B cell (primary cell): ENCODE data around the gene CPNE4. TPM values are rescaled to one million over a fixed set of nuclear protein-coding genes. Genes with fewer than 3 reads are reported as not detected.

ENCODE experiments used
- ATAC-seq: fragments of 200-7000 bp; cut with Tn5 transposase; one replicate; pipeline ENCODE4 v1.10.0; 2021; ENCODE audit warnings: low read depth, mild to moderate bottlenecking, moderate number of reproducible peaks, moderate library complexity
- CTCF ChIA-PET: fragments of 350-600 bp; sonication (Branson Sonifier 250); formaldehyde crosslinking; loops from one replicate; lab custom pipeline; 2021; ENCODE audit warnings: antibody characterized with exemption, inconsistent platforms; lab: Charles Lee
- POLR2A ChIA-PET: fragments of 350-600 bp; sonication (Branson Sonifier 250); formaldehyde crosslinking; loops from one replicate; lab custom pipeline; 2021; ENCODE audit warnings: antibody characterized with exemption; lab: Charles Lee
- DNase-seq: peaks from one replicate; pipeline ENCODE4 v3.0.0; 2013
- H2AFZ ChIP-seq: 2 replicates; pipeline ENCODE4 v1.6.1; 2012; ENCODE audit warnings: mild to moderate bottlenecking, low read depth, low read length; ENCODE audit not compliant: insufficient read depth, poor library complexity, severe bottlenecking
- H3K27ac ChIP-seq, 2 donors: 1 replicate in 1 of 2; 2 replicates in 1 of 2; pipeline ENCODE4 v1.5.1; 2012 to 2013; ENCODE audit warnings: low read length in 2 of 2, mild to moderate bottlenecking in 2 of 2, moderate library complexity in 1 of 2
- H3K27me3 ChIP-seq, 4 experiments: fragments of 200-600 bp in 1 of 4; sonication (generic) in 1 of 4; replicated peaks in 1 of 4; 1 replicate in 2 of 4; 2 replicates in 2 of 4; pipeline versions ENCODE4 v1.6.1 to v1.7.0; 2013 to 2016; ENCODE audit warnings: low read length in 3 of 4, mild to moderate bottlenecking in 2 of 4, mixed read lengths in 1 of 4, moderate library complexity in 1 of 4; ENCODE audit not compliant: insufficient read depth in 4 of 4, control insufficient read depth in 3 of 4; ENCODE audit errors: control extremely low read depth in 1 of 4
- H3K36me3 ChIP-seq, 2 experiments: replicated peaks in 1 of 2; 1 replicate in 1 of 2; 2 replicates in 1 of 2; pipeline versions ENCODE4 v1.6.1 to v1.7.1; 2013; ENCODE audit warnings: low read length in 1 of 2; ENCODE audit not compliant: insufficient read depth in 2 of 2, control insufficient read depth in 1 of 2; ENCODE audit errors: control extremely low read depth in 1 of 2, extremely low read depth in 1 of 2
- H3K4me1 ChIP-seq, 2 donors: fragments of 200-600 bp in 1 of 2; sonication (generic) in 1 of 2; 1 replicate in 1 of 2; 2 replicates in 1 of 2; pipeline versions ENCODE4 v1.5.1 to v1.6.1; 2013 to 2017; ENCODE audit warnings: low read length in 2 of 2; ENCODE audit not compliant: control insufficient read depth in 2 of 2, insufficient read depth in 2 of 2
- H3K4me2 ChIP-seq: replicated peaks from 2 replicates; pipeline ENCODE3; 2012; ENCODE audit warnings: mild to moderate bottlenecking, low read depth, low read length; ENCODE audit not compliant: poor library complexity, severe bottlenecking
- H3K4me3 ChIP-seq, 5 experiments: fragments of 200-600 bp in 1 of 5; sonication (generic) in 1 of 5; 1 replicate in 3 of 5; 2 replicates in 2 of 5; pipeline versions ENCODE4 v1.5.1 to v1.7.0; 2011 to 2016; ENCODE audit warnings: low read length in 4 of 5, mild to moderate bottlenecking in 4 of 5, low read depth in 2 of 5, control low read depth in 1 of 5, moderate library complexity in 1 of 5; ENCODE audit not compliant: insufficient read depth in 1 of 5; ENCODE audit errors: control extremely low read depth in 1 of 5, extremely low read depth in 1 of 5
- H3K79me2 ChIP-seq: fragments of 200-600 bp; sonication (generic); one replicate; pipeline ENCODE4 v1.6.0; 2016; ENCODE audit warnings: low read length; ENCODE audit not compliant: control insufficient read depth, insufficient read depth
- H3K9ac ChIP-seq: fragments of 200-600 bp; sonication (generic); 2 replicates; pipeline ENCODE4 v1.6.1; 2017; ENCODE audit warnings: mild to moderate bottlenecking, low read length, moderate library complexity
- H3K9me3 ChIP-seq, 3 donors: one replicate each; pipeline versions ENCODE4 v1.6.1 to v1.7.1; 2013; ENCODE audit warnings: low read length in 2 of 3; ENCODE audit not compliant: control insufficient read depth in 2 of 3, insufficient read depth in 1 of 3; ENCODE audit errors: control extremely low read depth in 1 of 3
- H4K20me1 ChIP-seq: 2 replicates; pipeline ENCODE4 v1.6.0; 2012; ENCODE audit warnings: mild to moderate bottlenecking, low read length; ENCODE audit not compliant: insufficient read depth, control insufficient read depth, poor library complexity, severe bottlenecking
- H3K27ac Mint-ChIP-seq: one replicate; pipeline ENCODE4 v1.8.0; 2021; ENCODE audit warnings: mixed read lengths
- H3K27me3 Mint-ChIP-seq: one replicate; pipeline ENCODE4 v1.8.0; 2021; ENCODE audit warnings: mixed read lengths
- H3K4me1 Mint-ChIP-seq: one replicate; pipeline ENCODE4 v1.8.0; 2021; ENCODE audit warnings: mixed read lengths
- H3K4me3 Mint-ChIP-seq: one replicate; pipeline ENCODE4 v1.8.0; 2021; ENCODE audit warnings: mixed read lengths
- H3K9me3 Mint-ChIP-seq: one replicate; pipeline ENCODE4 v1.8.0; 2022; ENCODE audit warnings: mixed read lengths; ENCODE audit not compliant: insufficient read depth
- EZH2 ChIP-seq: IDR thresholded peaks from 2 replicates; pipeline ENCODE4 v1.6.1; 2012; ENCODE audit warnings: borderline replicate concordance, low read depth, mild to moderate bottlenecking, moderate library complexity, low read length; ENCODE audit not compliant: insufficient read depth, poor library complexity, severe bottlenecking
- WGBS: methylation state at CpG from one replicate; pipeline ENCODE4 v1.1.5; 2013; ENCODE audit warnings: missing lambda C conversion rate; ENCODE audit not compliant: insufficient coverage; 5-methylcytosine and 5-hydroxymethylcytosine counted together
- intact Hi-C: fragments of 100-400 bp; cut with micrococcal nuclease; formaldehyde crosslinking; loops from one replicate; pipeline ENCODE4 v1.10.0; 2022
- polyA plus RNA-seq: library from polyadenylated mRNA; depleted of rRNA; stranded (reverse); fragments of >200 nt; gene quantifications from 2 replicates; pipeline ENCODE4 v1.2.3, GENCODE V29; 2012
- total RNA-seq, 2 donors: library from RNA; stranded (reverse); fragments of 120-200 nt in 1 of 2; gene quantifications; 1 replicate in 1 of 2; 2 replicates in 1 of 2; pipeline versions ENCODE4 v1.2.3 to v1.2.4, GENCODE V29; 2013 to 2022
- TF ChIP-seq, protein P1 (sequence below): fragments of 200-600 bp; IDR thresholded peaks from one replicate; pipeline ENCODE4 v1.8.0; 2022; ENCODE audit warnings: antibody characterized with exemption, mild to moderate bottlenecking

The CPNE4 gene
- total and polyA plus RNA-seq, 2 donors (not counting 1 experiment from before 2014, with no cell fraction given), result not detected

DNA sequence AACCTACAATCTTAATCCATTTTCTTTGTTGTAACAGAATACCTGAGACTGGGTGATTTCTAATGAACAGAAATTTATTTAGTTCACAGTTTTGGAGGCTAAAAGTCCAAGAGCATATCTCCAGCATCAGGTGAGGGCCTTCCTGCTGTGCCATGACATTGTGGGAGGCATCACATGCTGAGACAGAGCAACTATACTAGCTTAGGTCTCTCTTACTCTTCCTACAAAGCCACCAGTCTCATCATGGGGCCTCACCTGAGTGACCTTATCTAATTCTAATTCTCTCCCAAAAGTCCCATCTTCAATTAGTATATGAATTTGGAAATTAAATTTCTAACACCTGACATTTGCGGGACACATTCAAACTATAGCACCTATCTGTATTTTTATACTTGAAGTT is 285.0 kb downstream of the CPNE4 start:
- ChIA-PET CTCF (no interaction called here), POLR2A (no interaction called here)
- no peak for DNase-seq
- no CpG with 5 or more reads among the region's 1 CpG for WGBS
- H3K4me3 Mint-ChIP-seq, result no peak overlapping the region
- Histone ChIP-seq H3K4me2 (no peak overlapping the region), H3K9ac (no peak overlapping the region), H2AFZ (no peak overlapping the region), H3K36me3 (no peaks in the 10 kb centered on the region), H3K4me1 (no peaks in the 10 kb centered on the region), H4K20me1 (no peaks in the 10 kb centered on the region), H3K9me3 (no peaks in the 10 kb centered on the region), H3K4me3 (no peak overlapping the region), H3K27ac (no peak overlapping the region), H3K79me2 (no peaks in the 10 kb centered on the region), H3K27me3 (no peaks in the 10 kb centered on the region)
- H3K27ac Mint-ChIP-seq, result no peak overlapping the region
- intact Hi-C loops, result no loop called here
- no peaks in the 10 kb centered on the region for H3K9me3 Mint-ChIP-seq
- peaks cover 9% of the 10 kb centered on the region for H3K27me3 Mint-ChIP-seq
- no peak for TF ChIP-seq EZH2
- TF ChIP-seq, protein P1, sequence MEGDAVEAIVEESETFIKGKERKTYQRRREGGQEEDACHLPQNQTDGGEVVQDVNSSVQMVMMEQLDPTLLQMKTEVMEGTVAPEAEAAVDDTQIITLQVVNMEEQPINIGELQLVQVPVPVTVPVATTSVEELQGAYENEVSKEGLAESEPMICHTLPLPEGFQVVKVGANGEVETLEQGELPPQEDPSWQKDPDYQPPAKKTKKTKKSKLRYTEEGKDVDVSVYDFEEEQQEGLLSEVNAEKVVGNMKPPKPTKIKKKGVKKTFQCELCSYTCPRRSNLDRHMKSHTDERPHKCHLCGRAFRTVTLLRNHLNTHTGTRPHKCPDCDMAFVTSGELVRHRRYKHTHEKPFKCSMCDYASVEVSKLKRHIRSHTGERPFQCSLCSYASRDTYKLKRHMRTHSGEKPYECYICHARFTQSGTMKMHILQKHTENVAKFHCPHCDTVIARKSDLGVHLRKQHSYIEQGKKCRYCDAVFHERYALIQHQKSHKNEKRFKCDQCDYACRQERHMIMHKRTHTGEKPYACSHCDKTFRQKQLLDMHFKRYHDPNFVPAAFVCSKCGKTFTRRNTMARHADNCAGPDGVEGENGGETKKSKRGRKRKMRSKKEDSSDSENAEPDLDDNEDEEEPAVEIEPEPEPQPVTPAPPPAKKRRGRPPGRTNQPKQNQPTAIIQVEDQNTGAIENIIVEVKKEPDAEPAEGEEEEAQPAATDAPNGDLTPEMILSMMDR, result no peak
- no peak for ATAC-seq
- H3K4me1 Mint-ChIP-seq, result no peaks in the 10 kb centered on the region

DNA sequence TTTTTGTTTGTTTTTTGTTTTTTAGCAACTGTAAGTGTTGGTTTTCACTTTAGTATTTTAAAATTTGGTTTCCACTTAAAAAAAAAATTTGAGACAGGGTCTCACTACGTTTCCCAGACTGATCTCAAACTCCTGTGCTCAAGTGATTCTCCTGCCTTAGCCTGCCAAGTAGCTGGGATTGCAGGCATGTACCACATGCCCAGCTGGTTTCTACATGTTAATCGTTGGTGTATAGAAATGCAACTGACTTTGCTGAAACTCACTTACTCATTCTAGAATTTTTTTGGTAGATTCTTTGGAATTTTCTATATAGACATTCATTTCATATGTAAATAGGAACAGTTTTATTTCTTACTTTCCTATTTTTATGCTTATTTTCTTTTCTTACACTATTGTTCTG is 287.3 kb downstream of the CPNE4 start:
- WGBS, result 67% methylated on average over 1 of the region's 2 CpGs

More for the DNA sequence above, 287.3 kb downstream of the CPNE4 start:
- ChIA-PET POLR2A (no interaction called here), CTCF (no interaction called here)
- Mint-ChIP-seq H3K27ac (no peak overlapping the region), H3K27me3 (peaks cover 4% of the 10 kb centered on the region), H3K9me3 (no peaks in the 10 kb centered on the region), H3K4me3 (no peak overlapping the region), H3K4me1 (no peaks in the 10 kb centered on the region)
- no peak for TF ChIP-seq EZH2
- TF ChIP-seq, protein P1, result no peak
- Histone ChIP-seq H3K9me3 (no peaks in the 10 kb centered on the region), H3K27me3 (no peaks in the 10 kb centered on the region), H3K4me3 (no peak overlapping the region), H3K27ac (no peak overlapping the region), H4K20me1 (no peaks in the 10 kb centered on the region), H3K9ac (no peak overlapping the region), H3K79me2 (no peaks in the 10 kb centered on the region), H3K4me2 (no peak overlapping the region), H2AFZ (no peak overlapping the region), H3K4me1 (no peaks in the 10 kb centered on the region), H3K36me3 (no peaks in the 10 kb centered on the region)
- ATAC-seq, result no peak
- intact Hi-C loops, result no loop called here
- DNase-seq, result no peak
